Uterus (tissue), 2 donors: ENCODE results near the gene KIF24.

ENCODE experiments used
- CTCF ChIP-seq, 4 experiments: fragments of 200-600 bp in 2 of 4; fragments of 450-650 bp in 2 of 4; sonication (generic) in 2 of 4; IDR thresholded peaks; one replicate each; pipeline ENCODE4 v1.5.1; 2016 to 2019; ENCODE audit warnings: antibody characterized with exemption in 4 of 4, mild to moderate bottlenecking in 2 of 4, moderate library complexity in 1 of 4
- POLR2A ChIP-seq, 2 donors: fragments of 450-650 bp; IDR thresholded peaks; one replicate each; pipeline ENCODE4 v1.6.1; 2016; ENCODE audit warnings: antibody characterized with exemption in 2 of 2, mild to moderate bottlenecking in 1 of 2, moderate library complexity in 1 of 2

- TF ChIP-seq CTCF (IDR thresholded peaks at IDR 0.05) (no peak), POLR2A (IDR thresholded peaks at IDR 0.05) (no peak)
Measured at GRCh38 chr9:34349324-34349723, 20.3 kb upstream of the KIF24 start.
